AG08396 (cell line): ENCODE data around the gene PRND.
A peak's percentile ranks its signal among the peaks of the same experiment; 100 is the strongest.
"Not testable (repeated sequence)": the region's sequence is repeated elsewhere in the genome, so short reads cannot be mapped to it uniquely, and the experiment has no call there.

Experiments used
- DNase-seq: peaks from one replicate; pipeline ENCODE4 v3.0.0; 2012; ENCODE audit warnings: low spot score, mixed read lengths

PRND gene

GRCh38 chr20:4708856-4709255 is 12.9 kb upstream of the PRND start:
- no peak for DNase-seq

GRCh38 chr20:4709261-4710105 is 12.2 kb upstream of the PRND start:
- no peak for DNase-seq

- DNase-seq, result no peak
Measured at GRCh38 chr20:4710106-4710475, 11.6 kb upstream of the PRND start.

- DNase-seq, result no peak
Measured at GRCh38 chr20:4711511-4711910, 10.2 kb upstream of the PRND start.

- DNase-seq, result no peak
Measured at GRCh38 chr20:4713401-4713800, 8.3 kb upstream of the PRND start.

- DNase-seq, result no peak
Measured at GRCh38 chr20:4714818-4715217, 6.9 kb upstream of the PRND start.

GRCh38 chr20:4717816-4718570 is 3.7 kb upstream of the PRND start:
- no peak for DNase-seq

- no peak for DNase-seq
Measured at GRCh38 chr20:4719190-4719589, 2.5 kb upstream of the PRND start.

- DNase-seq, result peak; percentile 87
Measured at GRCh38 chr20:4720041-4720976, 1.4 kb upstream of the PRND start.

GRCh38 chr20:4720977-4721349 is 746 bp upstream of the PRND start:
- DNase-seq, result no peak

- DNase-seq, result no peak
Measured at GRCh38 chr20:4722571-4722970, 862 bp downstream of the PRND start.

- DNase-seq, result no peak
Measured at GRCh38 chr20:4722993-4723392, 1.3 kb downstream of the PRND start.

- DNase-seq, result not testable (repeated sequence)
Measured at GRCh38 chr20:4723553-4723952, 1.8 kb downstream of the PRND start.

GRCh38 chr20:4724459-4725262 is 3.0 kb downstream of the PRND start:
- DNase-seq, result no peak

GRCh38 chr20:4725263-4725550 is 3.5 kb downstream of the PRND start:
- DNase-seq, result no peak

- peak; percentile 30 for DNase-seq
Measured at GRCh38 chr20:4726710-4727397, 5.1 kb downstream of the PRND start.

GRCh38 chr20:4728120-4728760 is 6.5 kb downstream of the PRND start:
- no peak for DNase-seq

GRCh38 chr20:4729265-4729664 is 7.6 kb downstream of the PRND start:
- no peak for DNase-seq

GRCh38 chr20:4730780-4731179 is 9.1 kb downstream of the PRND start:
- no peak for DNase-seq

GRCh38 chr20:4736875-4737274 is 15.2 kb downstream of the PRND start:
- no peak for DNase-seq
